ENCODE results near the gene SHISA2. TPM values are rescaled to one million over a fixed set of nuclear protein-coding genes. Genes with fewer than 3 reads are reported as not detected.
"Not testable (repeated sequence)": the region's sequence is repeated elsewhere in the genome, so short reads cannot be mapped to it uniquely, and the experiment has no call there.

The SHISA2 gene
- total RNA-seq: 0.16 TPM

- ATAC-seq: peak; percentile 64
Measured at GRCh38 chr13:26051657-26052311, at the start of gene SHISA2. SHISA2 (minus strand) TSS chr13:26052016; CDS start chr13:26050975, 1,041 bp downstream.

- ATAC-seq: no peak
Measured at GRCh38 chr13:26095846-26096610, 44.2 kb upstream of the SHISA2 start.

- no peak for ATAC-seq
Measured at GRCh38 chr13:26095338-26095737, 43.5 kb upstream of the SHISA2 start.

GRCh38 chr13:26076821-26077220, 25.0 kb upstream of the SHISA2 start:
- ATAC-seq: not testable (repeated sequence)

GRCh38 chr13:26075498-26075897, 23.7 kb upstream of the SHISA2 start:
- no peak for ATAC-seq

- no peak for ATAC-seq
Measured at GRCh38 chr13:26074706-26075105, 22.9 kb upstream of the SHISA2 start.

GRCh38 chr13:26072335-26072734, 20.5 kb upstream of the SHISA2 start:
- ATAC-seq: peak; percentile 74

- ATAC-seq: no peak
Measured at GRCh38 chr13:26071691-26072090, 19.9 kb upstream of the SHISA2 start.

GRCh38 chr13:26069642-26070041, 17.8 kb upstream of the SHISA2 start:
- not testable (repeated sequence) for ATAC-seq

- ATAC-seq: not testable (repeated sequence)
Measured at GRCh38 chr13:26068372-26068771, 16.6 kb upstream of the SHISA2 start.

- ATAC-seq: no peak
Measured at GRCh38 chr13:26067601-26068000, 15.8 kb upstream of the SHISA2 start.

GRCh38 chr13:26066492-26066891, 14.7 kb upstream of the SHISA2 start:
- not testable (repeated sequence) for ATAC-seq

- ATAC-seq: peak; percentile 54
Measured at GRCh38 chr13:26062853-26063444, 11.1 kb upstream of the SHISA2 start.

GRCh38 chr13:26061947-26062346, 10.1 kb upstream of the SHISA2 start:
- peak; percentile 63 for ATAC-seq

GRCh38 chr13:26061256-26061655, 9.4 kb upstream of the SHISA2 start:
- ATAC-seq: no peak

- ATAC-seq: no peak
Measured at GRCh38 chr13:26060357-26060756, 8.5 kb upstream of the SHISA2 start.

- ATAC-seq: no peak
Measured at GRCh38 chr13:26058704-26059103, 6.9 kb upstream of the SHISA2 start.

GRCh38 chr13:26054896-26055295, 3.1 kb upstream of the SHISA2 start:
- ATAC-seq: no peak

GRCh38 chr13:26053418-26053980, 1.7 kb upstream of the SHISA2 start:
- ATAC-seq: no peak

GRCh38 chr13:26052337-26052736, 521 bp upstream of the SHISA2 start:
- no peak for ATAC-seq

- ATAC-seq: no peak
Measured at GRCh38 chr13:26051231-26051656, 572 bp downstream of the SHISA2 start.

- peak; percentile 37 for ATAC-seq
Measured at GRCh38 chr13:26050568-26051230, 1.1 kb downstream of the SHISA2 start.

GRCh38 chr13:26048741-26049140, 3.1 kb downstream of the SHISA2 start:
- no peak for ATAC-seq

Measured in esophagus mucosa (tissue), 1 donor.